NB4 (cell line): ENCODE results near the gene ANKRD11.

Experiments
- DNase-seq: peaks from one replicate; pipeline ENCODE4 v3.0.0; 2010; ENCODE audit warnings: low read depth
- H3K4me3 ChIP-seq: one replicate; pipeline ENCODE4 v1.5.1; 2011; ENCODE audit warnings: mild to moderate bottlenecking, low read depth, low read length, moderate library complexity
- MYC ChIP-seq: IDR thresholded peaks from 2 replicates; pipeline ENCODE4 v1.6.1; 2011; ENCODE audit warnings: low read depth, low read length
- POLR2A ChIP-seq: IDR thresholded peaks from 2 replicates; pipeline ENCODE4 v1.6.1; 2011; ENCODE audit warnings: mild to moderate bottlenecking; ENCODE audit not compliant: insufficient read length; ENCODE audit errors: extremely low read depth
- TF ChIP-seq, protein P1 (sequence below): IDR thresholded peaks from one replicate; pipeline ENCODE4 v1.5.1; 2012; ENCODE audit warnings: low read depth, low read length
- TF ChIP-seq, protein P2 (sequence below): IDR thresholded peaks from 2 replicates; pipeline ENCODE4 v1.6.1; 2011; ENCODE audit warnings: low read depth, low read length

The ANKRD11 gene

DNA sequence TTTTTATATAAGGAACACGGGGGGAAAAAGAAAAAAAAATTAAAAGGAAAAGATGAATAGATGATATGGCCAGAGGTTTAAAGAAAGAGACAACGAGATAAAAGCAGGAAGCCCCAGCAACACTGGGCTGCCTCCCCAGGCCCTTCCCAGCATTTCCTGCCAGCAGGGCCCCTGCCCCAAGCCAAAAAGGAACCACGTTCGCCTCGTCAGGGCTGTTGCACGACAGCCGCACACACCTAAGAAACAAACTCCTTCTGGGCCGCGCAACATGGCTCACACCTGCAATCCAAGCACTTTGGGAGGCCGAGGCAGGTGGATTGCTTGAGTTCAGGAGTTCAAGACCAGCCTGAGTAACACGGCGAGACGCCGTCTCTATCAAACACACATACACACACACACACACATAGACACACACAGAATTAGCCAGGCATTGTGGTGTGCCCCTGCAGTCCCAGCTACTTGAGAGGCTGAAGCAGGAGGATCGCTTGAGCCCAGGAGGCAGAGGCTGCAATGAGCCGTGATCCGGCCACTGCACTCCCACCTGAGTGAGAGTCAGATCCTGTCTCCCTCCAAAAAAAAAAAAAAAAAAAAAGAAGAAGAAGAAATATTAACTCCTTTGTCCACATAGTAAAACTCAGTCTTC lies 83.0 kb downstream of the ANKRD11 start:
- TF ChIP-seq POLR2A, result no peak
- TF ChIP-seq, protein P1, sequence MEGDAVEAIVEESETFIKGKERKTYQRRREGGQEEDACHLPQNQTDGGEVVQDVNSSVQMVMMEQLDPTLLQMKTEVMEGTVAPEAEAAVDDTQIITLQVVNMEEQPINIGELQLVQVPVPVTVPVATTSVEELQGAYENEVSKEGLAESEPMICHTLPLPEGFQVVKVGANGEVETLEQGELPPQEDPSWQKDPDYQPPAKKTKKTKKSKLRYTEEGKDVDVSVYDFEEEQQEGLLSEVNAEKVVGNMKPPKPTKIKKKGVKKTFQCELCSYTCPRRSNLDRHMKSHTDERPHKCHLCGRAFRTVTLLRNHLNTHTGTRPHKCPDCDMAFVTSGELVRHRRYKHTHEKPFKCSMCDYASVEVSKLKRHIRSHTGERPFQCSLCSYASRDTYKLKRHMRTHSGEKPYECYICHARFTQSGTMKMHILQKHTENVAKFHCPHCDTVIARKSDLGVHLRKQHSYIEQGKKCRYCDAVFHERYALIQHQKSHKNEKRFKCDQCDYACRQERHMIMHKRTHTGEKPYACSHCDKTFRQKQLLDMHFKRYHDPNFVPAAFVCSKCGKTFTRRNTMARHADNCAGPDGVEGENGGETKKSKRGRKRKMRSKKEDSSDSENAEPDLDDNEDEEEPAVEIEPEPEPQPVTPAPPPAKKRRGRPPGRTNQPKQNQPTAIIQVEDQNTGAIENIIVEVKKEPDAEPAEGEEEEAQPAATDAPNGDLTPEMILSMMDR, result no peak
- TF ChIP-seq, protein P2, sequence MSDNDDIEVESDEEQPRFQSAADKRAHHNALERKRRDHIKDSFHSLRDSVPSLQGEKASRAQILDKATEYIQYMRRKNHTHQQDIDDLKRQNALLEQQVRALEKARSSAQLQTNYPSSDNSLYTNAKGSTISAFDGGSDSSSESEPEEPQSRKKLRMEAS, result 0 out of 2 replicates have a peak, but pooled peaks have one; percentile 6
- no peak overlapping the region for H3K4me3 ChIP-seq
- DNase-seq, result peak; percentile 62

DNA sequence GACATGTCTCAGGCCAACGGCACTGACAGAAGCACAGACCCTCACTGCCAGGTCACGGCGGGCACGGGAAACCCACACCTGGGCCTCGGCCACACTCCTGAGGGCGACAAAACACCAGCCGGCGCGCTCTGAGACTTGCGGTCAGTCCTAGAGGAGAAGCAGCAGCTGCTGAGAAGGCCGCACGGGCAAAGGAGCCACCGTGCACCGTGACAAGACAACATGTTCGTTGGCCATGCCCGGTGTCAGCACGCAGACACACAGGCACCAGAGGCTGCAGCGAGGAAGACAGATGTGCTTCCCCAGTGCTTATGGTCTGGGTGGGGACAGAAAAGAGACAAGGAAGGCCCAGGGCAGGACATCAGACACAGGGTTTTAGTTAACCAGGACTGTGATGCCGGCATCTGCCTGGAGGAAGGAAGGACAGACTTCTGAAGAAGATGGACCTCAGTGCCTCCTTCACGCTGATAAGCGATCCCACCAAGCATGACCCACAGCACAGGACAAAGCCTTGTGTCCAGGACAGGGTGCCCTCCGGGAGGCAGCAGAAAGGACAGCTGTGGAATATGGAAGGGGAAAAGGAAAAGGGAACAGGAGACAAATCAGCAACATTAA lies 84.0 kb downstream of the ANKRD11 start:
- H3K4me3 ChIP-seq, result no peak overlapping the region
- no peak for DNase-seq
- TF ChIP-seq MYC (no peak), POLR2A (no peak)
- TF ChIP-seq, protein P2, result no peak
- TF ChIP-seq, protein P1, result no peak

DNA sequence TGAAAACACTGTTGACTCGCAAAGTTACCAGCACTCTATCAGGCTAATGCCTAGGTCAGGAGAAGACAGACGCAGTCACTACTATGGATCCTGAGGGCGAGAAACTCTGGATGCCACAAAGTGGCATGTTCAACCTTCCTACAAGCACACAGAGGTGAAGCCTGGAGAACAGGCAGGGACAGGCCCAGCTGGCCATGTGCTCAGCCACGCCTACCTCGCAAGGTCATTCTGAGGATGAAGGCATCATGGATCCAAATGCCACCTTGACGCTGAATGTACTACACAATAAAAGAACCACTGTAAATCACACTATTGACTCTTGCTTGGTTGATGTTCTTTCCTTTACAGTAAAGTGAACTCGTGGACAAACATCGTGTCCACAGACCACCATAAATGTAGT lies 85.8 kb downstream of the ANKRD11 start:
- no peak overlapping the region for H3K4me3 ChIP-seq
- TF ChIP-seq, protein P1, result no peak
- TF ChIP-seq, protein P2, result no peak
- TF ChIP-seq POLR2A (no peak), MYC (no peak)
- DNase-seq, result no peak

DNA sequence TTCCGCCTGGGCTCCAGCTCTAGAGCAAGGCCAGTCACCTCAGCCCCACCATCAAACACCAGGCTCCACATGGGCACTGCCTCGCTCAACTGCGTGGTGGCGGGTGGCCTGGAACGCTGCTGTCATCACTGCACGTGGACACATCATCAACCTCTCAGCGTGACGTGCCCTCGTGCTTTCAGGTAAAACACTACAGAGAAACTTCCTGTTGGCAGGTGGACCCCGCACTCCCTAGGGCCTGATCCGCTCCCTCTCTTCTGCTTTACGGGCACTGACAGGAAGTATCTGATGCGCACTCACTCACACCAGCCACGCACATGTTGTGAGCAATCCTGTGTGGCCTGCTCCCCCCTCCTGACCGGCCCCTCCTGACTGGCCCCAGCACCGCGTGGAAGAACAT lies 87.4 kb downstream of the ANKRD11 start:
- TF ChIP-seq, protein P2, result peak; percentile 39; the same call in 1 of the 2 replicates
- TF ChIP-seq POLR2A (no peak), MYC (no peak)
- TF ChIP-seq, protein P1, result no peak
- DNase-seq, result peak; percentile 48
- no peak overlapping the region for H3K4me3 ChIP-seq

DNA sequence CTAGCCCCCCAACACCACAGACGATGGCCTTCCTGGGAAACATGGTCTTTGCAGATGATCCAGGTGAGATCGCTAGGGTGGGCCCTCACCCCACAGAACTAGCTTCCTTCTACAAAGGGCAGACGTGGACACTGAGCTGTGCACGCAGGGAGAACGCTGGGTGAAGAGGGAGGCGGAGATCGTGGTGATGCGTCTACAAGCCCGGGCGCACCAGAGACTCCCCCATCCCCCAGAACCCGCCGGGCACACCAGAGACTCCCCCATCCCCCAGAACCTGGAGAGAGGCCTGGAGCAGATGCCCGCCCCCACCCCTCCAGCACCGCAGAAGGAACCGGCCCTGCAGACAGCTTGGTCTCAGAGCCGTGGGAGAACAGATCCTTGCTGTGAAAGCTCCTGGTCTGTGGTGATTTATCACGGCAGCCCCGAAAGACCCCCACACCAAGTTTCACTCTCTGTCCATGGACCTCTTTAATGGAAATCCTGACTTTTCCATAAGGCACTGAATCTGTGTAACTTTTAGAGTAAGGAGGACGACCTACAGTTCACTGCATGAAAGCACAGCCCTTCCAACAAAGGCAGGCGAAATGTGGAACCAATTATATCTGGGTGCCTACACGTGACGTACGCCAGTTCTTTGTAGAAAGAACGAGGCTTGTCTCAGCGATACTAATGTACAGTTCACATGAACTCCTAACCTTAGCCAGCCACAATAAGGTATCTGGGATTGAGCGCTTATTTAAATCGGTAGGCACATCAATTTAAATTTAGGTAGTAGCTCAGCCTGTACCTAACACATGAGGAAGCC lies 88.5 kb downstream of the ANKRD11 start:
- TF ChIP-seq, protein P2, result no peak
- TF ChIP-seq, protein P1, result no peak
- TF ChIP-seq POLR2A, result no peak
- TF ChIP-seq MYC, result no peak
- no peak overlapping the region for H3K4me3 ChIP-seq
- DNase-seq, result no peak
